H9 (cell line): ENCODE data around the gene URI1. TPM values are rescaled to one million over a fixed set of nuclear protein-coding genes. Genes with fewer than 3 reads are reported as not detected.

Source experiments
- DNase-seq: peaks from one replicate; pipeline ENCODE4 v3.0.0-alpha.2; 2017
- H2AFZ ChIP-seq: one replicate; pipeline ENCODE4 v1.6.1; 2013; ENCODE audit warnings: mild to moderate bottlenecking, low read length, control low read depth, moderate library complexity
- H2AK5ac ChIP-seq: 2 replicates; pipeline ENCODE4 v1.6.1; 2013; ENCODE audit warnings: low read length, control low read depth, mixed read lengths; ENCODE audit not compliant: insufficient read length
- H2BK120ac ChIP-seq: one replicate; pipeline ENCODE4 v1.6.1; 2013; ENCODE audit warnings: low read depth, mild to moderate bottlenecking, low read length, control low read depth, inconsistent platforms; ENCODE audit not compliant: poor library complexity, severe bottlenecking
- H2BK12ac ChIP-seq: 2 replicates; pipeline ENCODE4 v1.6.1; 2013; ENCODE audit warnings: low read length, control low read depth, mixed read lengths, low read depth; ENCODE audit not compliant: insufficient read length
- H2BK15ac ChIP-seq: 2 replicates; pipeline ENCODE4 v1.6.1; 2013; ENCODE audit warnings: low read depth, low read length, control low read depth
- H2BK20ac ChIP-seq: one replicate; pipeline ENCODE4 v1.6.1; 2013; ENCODE audit warnings: low read depth, mild to moderate bottlenecking, low read length, control low read depth, inconsistent platforms; ENCODE audit not compliant: poor library complexity, severe bottlenecking
- H2BK5ac ChIP-seq: 2 replicates; pipeline ENCODE4 v1.6.1; 2013; ENCODE audit warnings: low read length, control low read depth, mixed read lengths; ENCODE audit not compliant: insufficient read length
- H3K14ac ChIP-seq: 2 replicates; pipeline ENCODE4 v1.6.1; 2013; ENCODE audit warnings: low read length, control low read depth; ENCODE audit not compliant: insufficient read depth
- H3K18ac ChIP-seq: 2 replicates; pipeline ENCODE4 v1.6.1; 2013; ENCODE audit warnings: low read depth, mild to moderate bottlenecking, mixed read lengths, low read length, control low read depth; ENCODE audit not compliant: insufficient read length
- H3K23ac ChIP-seq: 2 replicates; pipeline ENCODE4 v1.6.1; 2013; ENCODE audit warnings: low read length, control low read depth, mixed read lengths, low read depth; ENCODE audit not compliant: insufficient read length
- H3K23me2 ChIP-seq: 2 replicates; pipeline ENCODE4 v1.6.1; 2013; ENCODE audit warnings: low read depth, mild to moderate bottlenecking, mixed read lengths, low read length, control low read depth; ENCODE audit not compliant: insufficient read length, poor library complexity, severe bottlenecking
- H3K27ac ChIP-seq: 2 replicates; pipeline ENCODE4 v1.5.1; 2013; ENCODE audit warnings: low read length, control low read depth, mixed read lengths, low read depth; ENCODE audit not compliant: insufficient read length
- H3K27me3 ChIP-seq: 2 replicates; pipeline ENCODE4 v1.6.1; 2013; ENCODE audit warnings: low read length, control low read depth, inconsistent platforms; ENCODE audit not compliant: insufficient read depth
- H3K4ac ChIP-seq: 2 replicates; pipeline ENCODE4 v1.6.1; 2013; ENCODE audit warnings: low read depth, mild to moderate bottlenecking, control low read depth, inconsistent platforms, low read length, moderate library complexity
- H3K4me1 ChIP-seq: 2 replicates; pipeline ENCODE4 v1.6.1; 2013; ENCODE audit warnings: low read length, control low read depth, inconsistent platforms; ENCODE audit not compliant: insufficient read depth
- H3K4me2 ChIP-seq: 2 replicates; pipeline ENCODE4 v1.6.1; 2013; ENCODE audit warnings: low read length, control low read depth, mixed read lengths; ENCODE audit not compliant: insufficient read length, insufficient read depth
- H3K56ac ChIP-seq: 2 replicates; pipeline ENCODE4 v1.6.1; 2013; ENCODE audit warnings: low read depth, mild to moderate bottlenecking, mixed read lengths, low read length, control low read depth; ENCODE audit not compliant: insufficient read length
- H3K79me1 ChIP-seq: 2 replicates; pipeline ENCODE4 v1.6.1; 2013; ENCODE audit warnings: low read depth, mild to moderate bottlenecking, moderate library complexity, low read length, control low read depth, inconsistent platforms; ENCODE audit not compliant: insufficient read depth, poor library complexity, severe bottlenecking
- H3K79me2 ChIP-seq: 2 replicates; pipeline ENCODE4 v1.6.1; 2013; ENCODE audit warnings: low read length, control low read depth, inconsistent platforms; ENCODE audit not compliant: insufficient read depth
- H3K9ac ChIP-seq: 2 replicates; pipeline ENCODE4 v1.6.1; 2013; ENCODE audit warnings: low read length, control low read depth, mixed read lengths; ENCODE audit not compliant: insufficient read length; ENCODE audit errors: extremely low read depth
- H3K9me3 ChIP-seq: one replicate; pipeline ENCODE4 v1.6.1; 2013; ENCODE audit warnings: low read depth, low read length, inconsistent platforms; ENCODE audit not compliant: control insufficient read depth
- H3T11ph ChIP-seq: one replicate; pipeline ENCODE4 v1.6.1; 2013; ENCODE audit warnings: mild to moderate bottlenecking, low read length, control low read depth, inconsistent platforms
- H4K20me1 ChIP-seq: one replicate; pipeline ENCODE4 v1.6.1; 2013; ENCODE audit not compliant: control insufficient read depth, insufficient read length, insufficient read depth
- H4K5ac ChIP-seq: 2 replicates; pipeline ENCODE4 v1.6.1; 2013; ENCODE audit warnings: low read depth, mild to moderate bottlenecking, mixed read lengths, low read length, control low read depth; ENCODE audit not compliant: insufficient read length
- H4K8ac ChIP-seq: replicated peaks from 2 replicates; pipeline ENCODE4 v1.6.1; 2013; ENCODE audit warnings: low read length, control low read depth, mixed read lengths, low read depth; ENCODE audit not compliant: insufficient read length
- H4K91ac ChIP-seq: 2 replicates; pipeline ENCODE4 v1.6.1; 2013; ENCODE audit warnings: low read depth, mild to moderate bottlenecking, moderate library complexity, mixed read lengths, low read length, control low read depth; ENCODE audit not compliant: insufficient read length
- H3K27ac Mint-ChIP-seq, 3 experiments: 2 replicates in 2 of 3; 3 replicates in 1 of 3; pipeline ENCODE4 v1.8.0; 2020 to 2021; ENCODE audit warnings: mixed read lengths in 3 of 3, mild to moderate bottlenecking in 1 of 3, moderate library complexity in 1 of 3
- H3K27me3 Mint-ChIP-seq: 2 replicates; pipeline ENCODE4 v1.8.0; 2021; ENCODE audit warnings: low read depth, mild to moderate bottlenecking, moderate library complexity, mixed read lengths
- H3K36me3 Mint-ChIP-seq, 3 experiments: 2 replicates in 2 of 3; 3 replicates in 1 of 3; pipeline ENCODE4 v1.8.0; 2020 to 2021; ENCODE audit warnings: low read depth in 3 of 3, mixed read lengths in 3 of 3; ENCODE audit not compliant: insufficient read depth in 1 of 3
- H3K4me1 Mint-ChIP-seq, 2 experiments: 2 replicates each; pipeline ENCODE4 v1.8.0; 2020; ENCODE audit warnings: mixed read lengths in 2 of 2
- H3K4me3 Mint-ChIP-seq, 2 experiments: 2 replicates in 1 of 2; 3 replicates in 1 of 2; pipeline ENCODE4 v1.8.0; 2020 to 2021; ENCODE audit warnings: mild to moderate bottlenecking in 2 of 2, mixed read lengths in 2 of 2, moderate library complexity in 1 of 2
- H3K9me3 Mint-ChIP-seq, 2 experiments: 2 replicates in 1 of 2; 3 replicates in 1 of 2; pipeline ENCODE4 v1.8.0; 2020; ENCODE audit warnings: mild to moderate bottlenecking in 2 of 2, mixed read lengths in 2 of 2, moderate library complexity in 1 of 2
- CTCF ChIP-seq: fragments of 200-600 bp; sonication (generic); conservative IDR thresholded peaks from 3 replicates; pipeline ENCODE4 v1.8.0; 2021; ENCODE audit warnings: antibody characterized with exemption, mild to moderate bottlenecking
- WGBS: extraction: QIAGEN DNeasy Blood & Tissue Kit; methylation state at CpG from one replicate; pipeline ENCODE4 v1.1.7; 2013; ENCODE audit warnings: missing lambda C conversion rate, low lambda C conversion rate, mixed read lengths; ENCODE audit not compliant: insufficient read length; ENCODE audit errors: extremely low coverage; 5-methylcytosine and 5-hydroxymethylcytosine counted together
- total RNA-seq: library from RNA; stranded (reverse); gene quantifications from 2 replicates; pipeline ENCODE4 v1.2.1, GENCODE V29; 2021

The URI1 gene
- total RNA-seq, 1 experiment from 2014 or later: 54.3 TPM

DNA sequence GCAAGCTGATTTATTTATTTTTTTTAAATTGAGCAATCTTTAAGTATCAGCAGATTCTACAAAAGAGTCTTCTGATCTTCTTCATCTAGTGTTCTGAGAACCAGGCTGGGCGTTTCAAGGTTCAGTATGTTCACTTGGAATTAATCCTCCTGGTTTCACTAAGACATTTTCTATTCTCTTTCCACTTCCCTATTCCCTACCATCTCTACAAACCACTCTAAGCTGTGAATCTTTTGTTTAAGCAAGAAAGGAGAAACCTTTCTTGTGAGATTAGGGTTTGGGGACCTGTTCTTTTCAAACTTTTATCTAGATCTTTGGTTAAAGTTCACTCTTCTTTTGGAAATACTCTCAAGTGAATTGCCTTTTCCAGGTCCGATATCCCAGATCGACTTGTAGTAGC, 59.3 kb downstream of the URI1 start:
- H2BK5ac ChIP-seq: no peak overlapping the region
- TF ChIP-seq CTCF: no peak
- no peak overlapping the region for H4K91ac ChIP-seq
- no peak overlapping the region for H4K5ac ChIP-seq
- H3K27ac ChIP-seq: no peak overlapping the region
- H2BK20ac ChIP-seq: no peak overlapping the region
- no peak overlapping the region for H3T11ph ChIP-seq
- no peak overlapping the region for H3K18ac ChIP-seq
- H3K79me2 ChIP-seq: no peaks in the 10 kb centered on the region; the same call in 1 of the 2 replicates
- H3K4me2 ChIP-seq: no peak overlapping the region
- H2BK15ac ChIP-seq: no peak overlapping the region
- H3K9ac ChIP-seq: no peak overlapping the region
- no peak overlapping the region for H3K56ac ChIP-seq
- no peak overlapping the region for H4K8ac ChIP-seq
- no peak overlapping the region for H2BK12ac ChIP-seq
- no peak for DNase-seq
- Mint-ChIP-seq H3K4me3 (no peak overlapping the region), H3K36me3 (peaks cover 19 to 57% (median 21%) of the 10 kb centered on the region in 3 experiments), H3K27ac (no peak overlapping the region; a peak in 1 of 7 replicates), H3K4me1 (peaks cover 5 to 11% of the 10 kb centered on the region in 2 experiments; a peak in 1 of 4 replicates), H3K9me3 (peaks cover 10% of the 10 kb centered on the region in 2 experiments), H3K27me3 (no peaks in the 10 kb centered on the region)
- no peak overlapping the region for H2AFZ ChIP-seq
- no peak overlapping the region for H3K23ac ChIP-seq
- WGBS: no CpG with 5 or more reads among the region's 3 CpGs
- H3K27me3 ChIP-seq: no peaks in the 10 kb centered on the region
- no peaks in the 10 kb centered on the region for H4K20me1 ChIP-seq
- H2BK120ac ChIP-seq: no peak overlapping the region
- H3K4ac ChIP-seq: no peak overlapping the region
- no peaks in the 10 kb centered on the region for H3K9me3 ChIP-seq
- H3K79me1 ChIP-seq: peaks cover 3% of the 10 kb centered on the region
- H3K23me2 ChIP-seq: no peaks in the 10 kb centered on the region
- H3K14ac ChIP-seq: no peak overlapping the region
- no peak overlapping the region for H2AK5ac ChIP-seq
- H3K4me1 ChIP-seq: no peaks in the 10 kb centered on the region
